Measurements from ENCODE around the gene C1QTNF9.
"Not testable (repeated sequence)": the region's sequence is repeated elsewhere in the genome, so short reads cannot be mapped to it uniquely, and the experiment has no call there.

C1QTNF9 gene

GRCh38 chr13:24309300-24309699 is at the start of gene C1QTNF9:
Gene C1QTNF9, plus strand, starts transcription at chr13:24309580. Its CDS starts 6,424 bp downstream, at chr13:24316004.
- not testable (repeated sequence) for DNase-seq (ENCODE audit: low read depth)

GRCh38 chr13:24261566-24261965 is 47.8 kb upstream of the C1QTNF9 start:
- no peak for DNase-seq (ENCODE audit: low read depth)

GRCh38 chr13:24263632-24264031 is 45.7 kb upstream of the C1QTNF9 start:
- no peak for DNase-seq (ENCODE audit: low read depth)

- no peak for DNase-seq (ENCODE audit: low read depth)
Observed at GRCh38 chr13:24264976-24265375, 44.4 kb upstream of the C1QTNF9 start.

GRCh38 chr13:24265453-24265852 is 43.9 kb upstream of the C1QTNF9 start:
- no peak for DNase-seq (ENCODE audit: low read depth)

GRCh38 chr13:24267274-24267673 is 42.1 kb upstream of the C1QTNF9 start:
- no peak for DNase-seq (ENCODE audit: low read depth)

- no peak for DNase-seq (ENCODE audit: low read depth)
Observed at GRCh38 chr13:24267801-24268200, 41.6 kb upstream of the C1QTNF9 start.

GRCh38 chr13:24269821-24270220 is 39.6 kb upstream of the C1QTNF9 start:
- peak; percentile 21 for DNase-seq (ENCODE audit: low read depth)

- peak; percentile 46 for DNase-seq (ENCODE audit: low read depth)
Observed at GRCh38 chr13:24270639-24271141, 38.7 kb upstream of the C1QTNF9 start.

GRCh38 chr13:24271231-24271600 is 38.2 kb upstream of the C1QTNF9 start:
- no peak for DNase-seq (ENCODE audit: low read depth)

GRCh38 chr13:24271601-24272451 is 37.6 kb upstream of the C1QTNF9 start:
- peak; percentile 4 for DNase-seq (ENCODE audit: low read depth)

GRCh38 chr13:24272452-24273161 is 36.8 kb upstream of the C1QTNF9 start:
- no peak for DNase-seq (ENCODE audit: low read depth)

GRCh38 chr13:24273926-24274325 is 35.5 kb upstream of the C1QTNF9 start:
- no peak for DNase-seq (ENCODE audit: low read depth)

GRCh38 chr13:24274452-24275021 is 34.8 kb upstream of the C1QTNF9 start:
- no peak for DNase-seq (ENCODE audit: low read depth)

GRCh38 chr13:24275041-24275440 is 34.3 kb upstream of the C1QTNF9 start:
- DNase-seq (ENCODE audit: low read depth): no peak

- DNase-seq (ENCODE audit: low read depth): no peak
Observed at GRCh38 chr13:24276306-24276705, 33.1 kb upstream of the C1QTNF9 start.

GRCh38 chr13:24276861-24277260 is 32.5 kb upstream of the C1QTNF9 start:
- DNase-seq (ENCODE audit: low read depth): no peak

GRCh38 chr13:24277761-24278160 is 31.6 kb upstream of the C1QTNF9 start:
- no peak for DNase-seq (ENCODE audit: low read depth)

- no peak for DNase-seq (ENCODE audit: low read depth)
Observed at GRCh38 chr13:24279327-24280110, 29.9 kb upstream of the C1QTNF9 start.

GRCh38 chr13:24280720-24281119 is 28.7 kb upstream of the C1QTNF9 start:
- no peak for DNase-seq (ENCODE audit: low read depth)

- no peak for DNase-seq (ENCODE audit: low read depth)
Observed at GRCh38 chr13:24281188-24282008, 28.0 kb upstream of the C1QTNF9 start.
